Thyroid gland (tissue), 4 donors: ENCODE data around the gene KRT3.

ENCODE experiments used
- POLR2A ChIP-seq, 2 donors: fragments of 450-650 bp; IDR thresholded peaks; one replicate each; pipeline ENCODE4 v1.6.1; 2017; ENCODE audit warnings: antibody characterized with exemption in 2 of 2, mild to moderate bottlenecking in 2 of 2, moderate library complexity in 1 of 2
- TF ChIP-seq, protein P1 (sequence below), 6 experiments: fragments of 200-600 bp in 3 of 6; fragments of 450-650 bp in 3 of 6; sonication (generic) in 3 of 6; IDR thresholded peaks; one replicate each; pipeline ENCODE4 v1.5.1; 2016 to 2019; ENCODE audit warnings: antibody characterized with exemption in 6 of 6, mild to moderate bottlenecking in 2 of 6, inconsistent platforms in 1 of 6, moderate library complexity in 1 of 6

DNA sequence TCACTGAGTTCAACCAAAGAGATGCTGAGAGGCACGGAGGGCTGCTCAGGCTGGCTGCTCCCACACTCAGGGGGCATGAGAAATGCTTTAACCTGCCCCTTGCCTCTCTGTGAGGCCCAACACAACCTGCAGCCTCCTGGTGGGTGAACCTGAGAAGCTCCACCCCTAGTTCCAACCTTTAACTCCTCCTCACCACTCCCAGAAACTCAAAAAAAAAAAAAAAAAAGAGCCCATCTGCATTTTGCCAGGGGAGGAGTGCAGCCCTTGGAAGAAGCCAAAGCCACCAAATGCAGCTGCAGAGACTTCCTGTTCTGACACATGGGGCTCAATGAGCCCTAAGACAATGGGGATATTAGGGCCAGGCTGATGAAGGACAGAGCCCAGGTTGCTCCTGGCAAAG, 9.1 kb upstream of the KRT3 start:
- TF ChIP-seq POLR2A (IDR thresholded peaks at IDR 0.05) = no peak
- TF ChIP-seq, protein P1, sequence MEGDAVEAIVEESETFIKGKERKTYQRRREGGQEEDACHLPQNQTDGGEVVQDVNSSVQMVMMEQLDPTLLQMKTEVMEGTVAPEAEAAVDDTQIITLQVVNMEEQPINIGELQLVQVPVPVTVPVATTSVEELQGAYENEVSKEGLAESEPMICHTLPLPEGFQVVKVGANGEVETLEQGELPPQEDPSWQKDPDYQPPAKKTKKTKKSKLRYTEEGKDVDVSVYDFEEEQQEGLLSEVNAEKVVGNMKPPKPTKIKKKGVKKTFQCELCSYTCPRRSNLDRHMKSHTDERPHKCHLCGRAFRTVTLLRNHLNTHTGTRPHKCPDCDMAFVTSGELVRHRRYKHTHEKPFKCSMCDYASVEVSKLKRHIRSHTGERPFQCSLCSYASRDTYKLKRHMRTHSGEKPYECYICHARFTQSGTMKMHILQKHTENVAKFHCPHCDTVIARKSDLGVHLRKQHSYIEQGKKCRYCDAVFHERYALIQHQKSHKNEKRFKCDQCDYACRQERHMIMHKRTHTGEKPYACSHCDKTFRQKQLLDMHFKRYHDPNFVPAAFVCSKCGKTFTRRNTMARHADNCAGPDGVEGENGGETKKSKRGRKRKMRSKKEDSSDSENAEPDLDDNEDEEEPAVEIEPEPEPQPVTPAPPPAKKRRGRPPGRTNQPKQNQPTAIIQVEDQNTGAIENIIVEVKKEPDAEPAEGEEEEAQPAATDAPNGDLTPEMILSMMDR (IDR thresholded peaks at IDR 0.05) = no peak
